Right lobe of liver (tissue), 4 donors: ENCODE results near the gene PGAM2.

Experiments
- CTCF ChIP-seq, 4 donors: fragments of 200-600 bp in 3 of 4; fragments of 450-650 bp in 1 of 4; IDR thresholded peaks; one replicate each; pipeline versions ENCODE4 v1.5.1 to v1.8.0; 2016 to 2022; ENCODE audit warnings: antibody characterized with exemption in 4 of 4, mild to moderate bottlenecking in 2 of 4
- POLR2A ChIP-seq: fragments of 450-650 bp; IDR thresholded peaks from one replicate; pipeline ENCODE4 v1.6.1; 2017; ENCODE audit warnings: antibody characterized with exemption, mild to moderate bottlenecking
- donor health status: DM: no; HTN: no; CAD: no.
- donor health status: DM: no; HTN: no; CAD: no.
- donor health status: DM: no; HTN: yes; CAD: no.

GRCh38 chr7:44073664-44074348 is 8.4 kb upstream of the PGAM2 start:
- TF ChIP-seq CTCF (IDR thresholded peaks at IDR 0.05) (peak in 1 of 4 donors; percentile 18), POLR2A (peak; percentile 15)
